ENCODE results near the gene HIRA. TPM values are rescaled to one million over a fixed set of nuclear protein-coding genes. Genes with fewer than 3 reads are reported as not detected.

HIRA gene
- total and polyA plus RNA-seq, 9 of the 15 experiments (the other 6 are each of a cell fraction or from before 2014, with no cell fraction given): 0.96 to 132 (median 58.4) TPM

DNA sequence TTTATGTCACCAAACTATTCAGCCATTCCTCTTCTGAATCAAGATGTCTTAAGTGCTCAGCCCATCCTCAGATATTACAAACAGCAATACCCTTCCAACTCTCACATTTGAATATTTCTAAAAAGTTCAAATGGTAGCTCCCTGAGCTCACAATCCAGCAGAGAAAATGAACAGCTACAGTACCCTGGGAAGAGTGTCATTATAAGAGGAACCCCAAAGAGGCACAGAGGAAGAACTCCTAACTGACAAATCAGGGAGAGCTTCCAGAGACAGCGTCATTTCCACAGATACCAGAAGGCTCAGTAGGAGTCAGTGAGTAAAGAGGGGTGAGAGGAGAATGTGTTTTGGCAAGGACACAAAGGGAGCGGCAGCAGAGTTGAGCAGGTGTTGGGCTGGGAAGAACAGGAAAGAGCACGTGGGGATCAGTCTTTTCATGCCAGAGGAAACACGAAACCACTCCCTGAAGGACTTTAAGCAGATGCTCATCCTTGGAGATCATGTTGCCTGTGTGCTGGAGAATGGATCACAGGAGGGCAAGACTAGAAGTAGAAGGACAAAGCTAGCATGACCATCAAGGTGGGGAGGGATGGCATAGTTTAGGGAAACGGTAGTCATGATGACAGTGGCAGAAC lies 144.3 kb downstream of the HIRA start (continued):
- TF ChIP-seq ZNF589 (CRISPR knock-in tag; IDR thresholded peaks at IDR 0.05; ENCODE audit: low read depth): no peak
- no peak for TF ChIP-seq TGIF2 (CRISPR knock-in tag; IDR thresholded peaks at IDR 0.05)
- TF ChIP-seq, protein P1, sequence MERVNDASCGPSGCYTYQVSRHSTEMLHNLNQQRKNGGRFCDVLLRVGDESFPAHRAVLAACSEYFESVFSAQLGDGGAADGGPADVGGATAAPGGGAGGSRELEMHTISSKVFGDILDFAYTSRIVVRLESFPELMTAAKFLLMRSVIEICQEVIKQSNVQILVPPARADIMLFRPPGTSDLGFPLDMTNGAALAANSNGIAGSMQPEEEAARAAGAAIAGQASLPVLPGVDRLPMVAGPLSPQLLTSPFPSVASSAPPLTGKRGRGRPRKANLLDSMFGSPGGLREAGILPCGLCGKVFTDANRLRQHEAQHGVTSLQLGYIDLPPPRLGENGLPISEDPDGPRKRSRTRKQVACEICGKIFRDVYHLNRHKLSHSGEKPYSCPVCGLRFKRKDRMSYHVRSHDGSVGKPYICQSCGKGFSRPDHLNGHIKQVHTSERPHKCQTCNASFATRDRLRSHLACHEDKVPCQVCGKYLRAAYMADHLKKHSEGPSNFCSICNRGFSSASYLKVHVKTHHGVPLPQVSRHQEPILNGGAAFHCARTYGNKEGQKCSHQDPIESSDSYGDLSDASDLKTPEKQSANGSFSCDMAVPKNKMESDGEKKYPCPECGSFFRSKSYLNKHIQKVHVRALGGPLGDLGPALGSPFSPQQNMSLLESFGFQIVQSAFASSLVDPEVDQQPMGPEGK (CRISPR knock-in tag; IDR thresholded peaks at IDR 0.05; ENCODE audit: borderline replicate concordance): no peak
- TF ChIP-seq, protein P2, sequence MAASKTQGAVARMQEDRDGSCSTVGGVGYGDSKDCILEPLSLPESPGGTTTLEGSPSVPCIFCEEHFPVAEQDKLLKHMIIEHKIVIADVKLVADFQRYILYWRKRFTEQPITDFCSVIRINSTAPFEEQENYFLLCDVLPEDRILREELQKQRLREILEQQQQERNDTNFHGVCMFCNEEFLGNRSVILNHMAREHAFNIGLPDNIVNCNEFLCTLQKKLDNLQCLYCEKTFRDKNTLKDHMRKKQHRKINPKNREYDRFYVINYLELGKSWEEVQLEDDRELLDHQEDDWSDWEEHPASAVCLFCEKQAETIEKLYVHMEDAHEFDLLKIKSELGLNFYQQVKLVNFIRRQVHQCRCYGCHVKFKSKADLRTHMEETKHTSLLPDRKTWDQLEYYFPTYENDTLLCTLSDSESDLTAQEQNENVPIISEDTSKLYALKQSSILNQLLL (CRISPR knock-in tag; IDR thresholded peaks at IDR 0.05; ENCODE audit: borderline replicate concordance): no peak
- no peak for TF ChIP-seq ZNF717 (CRISPR knock-in tag; IDR thresholded peaks at IDR 0.05)
- TF ChIP-seq ATF7 (IDR thresholded peaks at IDR 0.05): no peak
- TF ChIP-seq SP1 (CRISPR knock-in tag; IDR thresholded peaks at IDR 0.05): no peak
- TF ChIP-seq THAP12 (CRISPR knock-in tag; IDR thresholded peaks at IDR 0.05): no peak
- TF ChIP-seq ZNF830 (CRISPR knock-in tag; IDR thresholded peaks at IDR 0.05): 0 out of 2 replicates have a peak, but pooled peaks have one; percentile 55
- TF ChIP-seq, protein P3, sequence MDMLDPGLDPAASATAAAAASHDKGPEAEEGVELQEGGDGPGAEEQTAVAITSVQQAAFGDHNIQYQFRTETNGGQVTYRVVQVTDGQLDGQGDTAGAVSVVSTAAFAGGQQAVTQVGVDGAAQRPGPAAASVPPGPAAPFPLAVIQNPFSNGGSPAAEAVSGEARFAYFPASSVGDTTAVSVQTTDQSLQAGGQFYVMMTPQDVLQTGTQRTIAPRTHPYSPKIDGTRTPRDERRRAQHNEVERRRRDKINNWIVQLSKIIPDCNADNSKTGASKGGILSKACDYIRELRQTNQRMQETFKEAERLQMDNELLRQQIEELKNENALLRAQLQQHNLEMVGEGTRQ (CRISPR knock-in tag; IDR thresholded peaks at IDR 0.05): no peak
- TF ChIP-seq ZBED1 (IDR thresholded peaks at IDR 0.05): no peak
- TF ChIP-seq RBM39 (optimal IDR thresholded peaks at IDR 0.05; ENCODE audit: low read depth, low read length): peak; percentile 24
- TF ChIP-seq, protein P4, sequence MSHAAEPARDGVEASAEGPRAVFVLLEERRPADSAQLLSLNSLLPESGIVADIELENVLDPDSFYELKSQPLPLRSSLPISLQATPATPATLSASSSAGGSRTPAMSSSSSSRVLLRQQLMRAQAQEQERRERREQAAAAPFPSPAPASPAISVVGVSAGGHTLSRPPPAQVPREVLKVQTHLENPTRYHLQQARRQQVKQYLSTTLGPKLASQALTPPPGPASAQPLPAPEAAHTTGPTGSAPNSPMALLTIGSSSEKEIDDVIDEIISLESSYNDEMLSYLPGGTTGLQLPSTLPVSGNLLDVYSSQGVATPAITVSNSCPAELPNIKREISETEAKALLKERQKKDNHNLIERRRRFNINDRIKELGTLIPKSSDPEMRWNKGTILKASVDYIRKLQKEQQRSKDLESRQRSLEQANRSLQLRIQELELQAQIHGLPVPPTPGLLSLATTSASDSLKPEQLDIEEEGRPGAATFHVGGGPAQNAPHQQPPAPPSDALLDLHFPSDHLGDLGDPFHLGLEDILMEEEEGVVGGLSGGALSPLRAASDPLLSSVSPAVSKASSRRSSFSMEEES (CRISPR knock-in tag; IDR thresholded peaks at IDR 0.05): no peak
- TF ChIP-seq, protein P5, sequence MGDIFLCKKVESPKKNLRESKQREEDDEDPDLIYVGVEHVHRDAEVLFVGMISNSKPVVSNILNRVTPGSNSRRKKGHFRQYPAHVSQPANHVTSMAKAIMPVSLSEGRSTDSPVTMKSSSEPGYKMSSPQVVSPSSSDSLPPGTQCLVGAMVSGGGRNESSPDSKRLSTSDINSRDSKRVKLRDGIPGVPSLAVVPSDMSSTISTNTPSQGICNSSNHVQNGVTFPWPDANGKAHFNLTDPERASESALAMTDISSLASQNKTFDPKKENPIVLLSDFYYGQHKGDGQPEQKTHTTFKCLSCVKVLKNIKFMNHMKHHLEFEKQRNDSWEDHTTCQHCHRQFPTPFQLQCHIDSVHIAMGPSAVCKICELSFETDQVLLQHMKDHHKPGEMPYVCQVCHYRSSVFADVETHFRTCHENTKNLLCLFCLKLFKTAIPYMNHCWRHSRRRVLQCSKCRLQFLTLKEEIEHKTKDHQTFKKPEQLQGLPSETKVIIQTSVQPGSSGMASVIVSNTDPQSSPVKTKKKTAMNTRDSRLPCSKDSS (IDR thresholded peaks at IDR 0.05; ENCODE audit: low read depth, partially characterized antibody): no peak
- TF ChIP-seq, protein P6, sequence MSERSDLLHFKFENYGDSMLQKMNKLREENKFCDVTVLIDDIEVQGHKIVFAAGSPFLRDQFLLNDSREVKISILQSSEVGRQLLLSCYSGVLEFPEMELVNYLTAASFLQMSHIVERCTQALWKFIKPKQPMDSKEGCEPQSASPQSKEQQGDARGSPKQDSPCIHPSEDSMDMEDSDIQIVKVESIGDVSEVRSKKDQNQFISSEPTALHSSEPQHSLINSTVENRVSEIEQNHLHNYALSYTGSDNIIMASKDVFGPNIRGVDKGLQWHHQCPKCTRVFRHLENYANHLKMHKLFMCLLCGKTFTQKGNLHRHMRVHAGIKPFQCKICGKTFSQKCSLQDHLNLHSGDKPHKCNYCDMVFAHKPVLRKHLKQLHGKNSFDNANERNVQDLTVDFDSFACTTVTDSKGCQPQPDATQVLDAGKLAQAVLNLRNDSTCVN (CRISPR knock-in tag; IDR thresholded peaks at IDR 0.05): peak; percentile 78; the same call in 1 of the 2 replicates
- 0 out of 2 replicates have a peak, but pooled peaks have one; percentile 19 for TF ChIP-seq KLF1 (tag; IDR thresholded peaks at IDR 0.05)
